ENCODE results near the gene TBXT.

TBXT gene

GRCh38 chr6:166109608-166110007 is 58.0 kb downstream of the TBXT start:
- DNase-seq, result no peak
